ENCODE data around the gene TAF13.

DNA sequence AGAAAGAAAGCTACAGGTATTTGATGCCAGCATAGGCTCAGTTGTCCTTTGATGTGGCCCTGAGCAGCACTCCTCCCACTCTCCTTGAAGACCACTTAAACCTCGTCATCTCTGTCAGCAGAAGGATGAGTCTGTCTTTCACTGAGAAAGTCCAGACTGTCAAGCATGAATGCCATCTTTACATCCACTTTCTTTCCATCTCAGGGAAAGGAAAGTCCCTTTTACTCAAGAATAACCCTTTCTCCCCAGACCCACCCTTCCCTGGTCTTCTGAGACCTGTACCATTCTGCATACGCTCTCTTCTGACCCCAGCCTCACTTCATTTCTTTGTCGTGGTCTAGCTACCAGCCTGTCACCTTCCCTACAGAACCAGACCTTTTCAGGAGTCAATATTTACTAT lies 34.1 kb upstream of the TAF13 start:
- TF ChIP-seq POLR2A (IDR thresholded peaks at IDR 0.05), result no peak
- TF ChIP-seq, protein P1, sequence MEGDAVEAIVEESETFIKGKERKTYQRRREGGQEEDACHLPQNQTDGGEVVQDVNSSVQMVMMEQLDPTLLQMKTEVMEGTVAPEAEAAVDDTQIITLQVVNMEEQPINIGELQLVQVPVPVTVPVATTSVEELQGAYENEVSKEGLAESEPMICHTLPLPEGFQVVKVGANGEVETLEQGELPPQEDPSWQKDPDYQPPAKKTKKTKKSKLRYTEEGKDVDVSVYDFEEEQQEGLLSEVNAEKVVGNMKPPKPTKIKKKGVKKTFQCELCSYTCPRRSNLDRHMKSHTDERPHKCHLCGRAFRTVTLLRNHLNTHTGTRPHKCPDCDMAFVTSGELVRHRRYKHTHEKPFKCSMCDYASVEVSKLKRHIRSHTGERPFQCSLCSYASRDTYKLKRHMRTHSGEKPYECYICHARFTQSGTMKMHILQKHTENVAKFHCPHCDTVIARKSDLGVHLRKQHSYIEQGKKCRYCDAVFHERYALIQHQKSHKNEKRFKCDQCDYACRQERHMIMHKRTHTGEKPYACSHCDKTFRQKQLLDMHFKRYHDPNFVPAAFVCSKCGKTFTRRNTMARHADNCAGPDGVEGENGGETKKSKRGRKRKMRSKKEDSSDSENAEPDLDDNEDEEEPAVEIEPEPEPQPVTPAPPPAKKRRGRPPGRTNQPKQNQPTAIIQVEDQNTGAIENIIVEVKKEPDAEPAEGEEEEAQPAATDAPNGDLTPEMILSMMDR (IDR thresholded peaks at IDR 0.05), result no peak

All from vagina (tissue), 2 donors.